ENCODE measurements around the gene MAPRE2.
A peak's percentile ranks its signal among the peaks of the same experiment; 100 is the strongest.

Gene MAPRE2

DNA sequence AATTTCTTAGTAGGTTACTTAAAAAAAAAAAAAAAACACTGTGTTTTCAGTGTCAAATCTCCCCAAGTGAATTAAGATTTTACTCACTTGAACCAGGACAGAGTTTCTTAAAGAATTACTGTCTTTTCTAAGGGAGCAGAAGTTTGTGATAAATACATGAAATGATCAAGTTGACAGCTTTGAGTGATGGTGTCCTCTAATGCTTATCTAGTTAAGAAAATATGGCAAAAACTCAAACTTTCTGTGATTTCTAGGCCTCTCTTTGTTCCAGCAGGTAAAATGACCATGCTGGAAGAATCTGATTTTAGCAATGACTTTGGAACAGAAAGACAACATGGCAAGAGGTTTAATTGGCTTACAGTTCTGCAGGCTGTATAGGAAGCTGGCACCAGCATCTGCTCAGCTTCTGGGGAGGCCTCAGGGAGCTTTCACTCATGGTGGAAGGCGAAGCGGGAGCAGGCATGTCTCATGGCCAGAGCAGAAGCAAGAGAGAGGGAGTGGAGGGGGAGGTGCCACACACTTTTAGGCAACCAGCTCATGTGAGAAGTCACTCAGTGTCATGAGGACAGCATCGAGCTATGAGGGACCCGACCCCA lies 6.6 kb downstream of the MAPRE2 start:
- H3K36me3 ChIP-seq = no peaks in the 10 kb centered on the region
- no peak overlapping the region for H3K4me3 ChIP-seq (ENCODE audit: low read depth, low read length)
- H3K27me3 ChIP-seq = no peaks in the 10 kb centered on the region
- no peaks in the 10 kb centered on the region for H3K9me3 ChIP-seq
- no peak for DNase-seq
- H3K4me1 ChIP-seq = peaks cover 9% of the 10 kb centered on the region
- TF ChIP-seq, protein P1, sequence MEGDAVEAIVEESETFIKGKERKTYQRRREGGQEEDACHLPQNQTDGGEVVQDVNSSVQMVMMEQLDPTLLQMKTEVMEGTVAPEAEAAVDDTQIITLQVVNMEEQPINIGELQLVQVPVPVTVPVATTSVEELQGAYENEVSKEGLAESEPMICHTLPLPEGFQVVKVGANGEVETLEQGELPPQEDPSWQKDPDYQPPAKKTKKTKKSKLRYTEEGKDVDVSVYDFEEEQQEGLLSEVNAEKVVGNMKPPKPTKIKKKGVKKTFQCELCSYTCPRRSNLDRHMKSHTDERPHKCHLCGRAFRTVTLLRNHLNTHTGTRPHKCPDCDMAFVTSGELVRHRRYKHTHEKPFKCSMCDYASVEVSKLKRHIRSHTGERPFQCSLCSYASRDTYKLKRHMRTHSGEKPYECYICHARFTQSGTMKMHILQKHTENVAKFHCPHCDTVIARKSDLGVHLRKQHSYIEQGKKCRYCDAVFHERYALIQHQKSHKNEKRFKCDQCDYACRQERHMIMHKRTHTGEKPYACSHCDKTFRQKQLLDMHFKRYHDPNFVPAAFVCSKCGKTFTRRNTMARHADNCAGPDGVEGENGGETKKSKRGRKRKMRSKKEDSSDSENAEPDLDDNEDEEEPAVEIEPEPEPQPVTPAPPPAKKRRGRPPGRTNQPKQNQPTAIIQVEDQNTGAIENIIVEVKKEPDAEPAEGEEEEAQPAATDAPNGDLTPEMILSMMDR (IDR thresholded peaks at IDR 0.05; ENCODE audit: low read depth, low read length) = no peak

DNA sequence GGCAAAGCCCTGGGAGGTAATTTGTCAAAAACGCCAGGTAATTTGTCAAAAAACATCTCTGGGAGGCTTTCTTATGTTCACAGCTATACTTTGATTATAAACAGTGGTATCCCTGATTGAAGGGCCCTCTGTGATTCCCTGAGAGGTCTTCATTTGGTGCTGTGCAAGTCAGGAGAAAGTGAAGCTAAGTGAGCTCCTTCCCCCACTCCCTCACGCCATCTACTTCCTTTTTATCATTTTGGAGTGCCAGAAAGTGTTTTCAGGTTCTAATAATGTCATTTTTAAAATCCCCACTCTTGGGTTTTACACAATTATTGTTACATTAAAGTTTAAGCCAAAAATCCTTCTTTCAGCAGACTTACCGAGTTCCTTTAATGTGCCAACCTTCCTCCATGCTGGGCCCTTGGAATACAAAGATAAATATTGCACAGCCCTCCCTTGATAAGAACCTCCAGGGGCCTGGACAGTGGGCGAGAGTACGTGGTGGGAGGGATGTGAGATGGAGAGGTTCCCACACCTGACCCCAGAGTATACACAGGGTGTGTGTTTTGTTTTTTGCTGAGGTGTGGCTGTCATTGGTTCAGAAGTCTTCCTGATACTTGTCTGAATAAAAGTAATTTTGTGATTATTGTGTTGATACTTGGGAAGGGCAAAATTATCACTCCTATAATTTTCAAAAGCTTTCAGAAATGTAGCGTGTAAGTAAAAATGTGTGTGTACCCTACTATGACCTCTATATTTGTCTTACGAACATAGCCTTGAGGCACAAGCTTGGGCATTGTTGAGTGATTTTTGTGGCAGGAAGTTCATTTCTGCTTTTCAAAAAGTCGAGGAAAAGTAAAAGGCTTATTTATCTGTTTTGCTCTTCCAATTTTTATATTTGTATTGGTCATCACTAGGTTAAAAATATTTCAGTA lies 8.2 kb downstream of the MAPRE2 start:
- Histone ChIP-seq H3K36me3 (no peaks in the 10 kb centered on the region), H3K4me1 (peaks cover 9% of the 10 kb centered on the region), H3K27me3 (no peaks in the 10 kb centered on the region), H3K4me3 (ENCODE audit: low read depth, low read length) (no peak overlapping the region), H3K9me3 (no peaks in the 10 kb centered on the region)
- no peak for DNase-seq
- TF ChIP-seq, protein P1 (IDR thresholded peaks at IDR 0.05; ENCODE audit: low read depth, low read length) = no peak

DNA sequence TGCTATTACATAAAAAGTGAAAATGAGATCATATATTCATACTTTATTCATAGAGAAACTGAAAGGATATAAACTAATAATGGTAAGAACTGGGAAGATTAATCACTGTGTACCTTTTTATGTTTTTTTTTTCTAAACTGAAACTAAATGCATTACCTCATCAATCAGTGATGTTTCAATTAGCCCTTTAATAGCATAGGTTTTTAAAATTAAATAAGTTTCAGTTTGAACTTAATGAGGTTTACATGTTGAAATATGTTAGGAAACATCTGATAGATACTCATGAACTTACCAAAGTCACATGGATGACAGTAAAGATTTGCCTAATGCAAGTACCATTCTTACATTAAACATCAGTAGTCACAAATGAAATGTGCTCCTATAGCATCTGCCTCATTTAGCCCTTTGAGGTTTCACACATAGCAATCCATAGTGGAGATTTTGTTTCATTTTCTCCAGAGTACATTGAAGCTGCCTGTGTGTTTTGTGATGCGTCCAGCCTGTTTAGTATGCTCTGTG lies 8.9 kb downstream of the MAPRE2 start:
- Histone ChIP-seq H3K4me3 (ENCODE audit: low read depth, low read length) (peak overlapping the region; percentile 14), H3K4me1 (peaks cover 6% of the 10 kb centered on the region; the same call in 1 of the 2 replicates), H3K36me3 (no peaks in the 10 kb centered on the region), H3K9me3 (no peaks in the 10 kb centered on the region), H3K27me3 (no peaks in the 10 kb centered on the region)
- TF ChIP-seq, protein P1 (IDR thresholded peaks at IDR 0.05; ENCODE audit: low read depth, low read length) = no peak
- DNase-seq = no peak

DNA sequence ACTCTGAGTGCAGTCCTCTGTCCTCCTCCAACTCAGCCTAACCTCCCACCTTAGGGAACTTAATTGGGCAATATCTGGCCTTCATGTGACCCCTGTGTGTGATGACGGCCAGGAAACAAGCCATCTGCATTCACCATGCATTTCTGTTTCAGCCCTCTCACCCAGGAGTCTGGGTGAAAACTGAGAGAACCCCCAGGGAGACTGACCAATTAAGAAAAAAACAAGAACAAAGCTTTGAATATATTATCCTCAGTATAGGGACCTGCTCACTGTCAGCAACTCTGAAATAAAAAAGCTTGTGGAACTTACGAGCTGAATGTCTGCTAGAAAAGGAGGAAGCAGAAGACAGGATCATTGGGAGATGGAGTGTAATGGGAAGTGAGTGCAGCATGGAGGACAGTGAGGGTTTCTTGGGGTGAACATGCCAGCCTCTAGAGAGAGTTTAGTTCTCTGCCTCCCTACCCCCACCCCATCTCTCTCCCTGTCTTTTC lies 9.5 kb downstream of the MAPRE2 start:
- H3K4me1 ChIP-seq = peaks cover 6% of the 10 kb centered on the region; the same call in 1 of the 2 replicates
- H3K36me3 ChIP-seq = no peaks in the 10 kb centered on the region
- no peak for DNase-seq
- no peaks in the 10 kb centered on the region for H3K27me3 ChIP-seq
- peak overlapping the region; percentile 14 for H3K4me3 ChIP-seq (ENCODE audit: low read depth, low read length)
- no peaks in the 10 kb centered on the region for H3K9me3 ChIP-seq
- TF ChIP-seq, protein P1 (IDR thresholded peaks at IDR 0.05; ENCODE audit: low read depth, low read length) = no peak

DNA sequence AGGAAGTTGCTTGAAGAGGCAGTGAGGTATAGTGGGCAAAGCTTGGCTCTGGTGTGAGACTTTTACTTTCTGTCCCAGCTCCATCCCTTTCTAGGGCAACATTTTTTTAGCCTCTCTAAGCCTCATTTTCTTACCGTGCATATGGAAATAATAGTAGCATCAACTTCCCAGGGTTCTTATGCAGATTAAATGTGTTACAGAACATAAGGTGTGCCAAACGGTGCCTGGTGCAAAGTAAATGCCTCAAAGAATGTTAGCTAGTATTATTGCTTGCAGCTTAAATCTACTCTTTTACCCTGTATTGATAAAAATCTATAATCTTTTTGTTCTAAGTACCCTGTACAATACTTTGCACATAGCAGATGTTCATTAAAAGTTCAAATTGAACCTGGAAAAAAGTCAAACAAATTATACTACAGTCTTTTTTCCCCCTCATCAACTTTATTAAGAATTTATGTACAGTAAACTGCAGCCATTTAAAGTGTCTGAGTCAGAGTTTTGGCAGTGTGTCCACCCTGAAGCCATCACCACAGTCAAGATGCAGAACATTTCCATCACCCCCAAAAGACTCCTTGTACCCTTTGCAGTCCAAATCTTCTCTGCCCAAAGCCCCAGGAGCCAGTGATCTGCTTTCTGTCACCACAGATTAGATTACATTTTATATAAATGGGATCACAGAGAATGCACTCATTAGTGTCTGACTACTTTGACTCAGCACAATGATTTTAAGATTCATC lies 10.6 kb downstream of the MAPRE2 start:
- TF ChIP-seq, protein P1 (IDR thresholded peaks at IDR 0.05; ENCODE audit: low read depth, low read length) = no peak
- Histone ChIP-seq H3K36me3 (no peaks in the 10 kb centered on the region), H3K4me1 (peaks cover 6% of the 10 kb centered on the region; the same call in 1 of the 2 replicates), H3K27me3 (no peaks in the 10 kb centered on the region), H3K9me3 (no peaks in the 10 kb centered on the region), H3K4me3 (ENCODE audit: low read depth, low read length) (no peak overlapping the region)
- no peak for DNase-seq

Measured in BE2C (cell line).